Measurements from ENCODE around the gene ABCF1.

GRCh38 chr6:30626484-30627366 is 55.5 kb downstream of the ABCF1 start, which contains the start of gene ATAT1:
- TF ChIP-seq MYC (IDR thresholded peaks at IDR 0.05; ENCODE audit: low read depth, low read length) (no peak; the same call in 1 of the 2 replicates), CTCF (IDR thresholded peaks at IDR 0.05; ENCODE audit: low read depth, low read length) (peak; percentile 38)

Measured in NB4 (cell line).